HEK293 (cell line): ENCODE data around the gene CCDC81.

Source experiments
- CTCF ChIP-seq: fragments of 450-650 bp; formaldehyde crosslinking; IDR thresholded peaks from 2 replicates; pipeline ENCODE4 v1.5.1; 2016; ENCODE audit warnings: missing biosample characterization, missing genetic modification characterization
- WT1 ChIP-seq: fragments of 450-650 bp; formaldehyde crosslinking; IDR thresholded peaks from 2 replicates; pipeline ENCODE4 v1.5.1; 2016; ENCODE audit warnings: missing biosample characterization, missing genetic modification characterization
- ZBTB11 ChIP-seq: fragments of 450-650 bp; formaldehyde crosslinking; conservative IDR thresholded peaks from 2 replicates; pipeline ENCODE4 v1.5.1; 2016; ENCODE audit warnings: low read depth, missing biosample characterization, missing genetic modification characterization
- ZBTB21 ChIP-seq: fragments of 450-650 bp; formaldehyde crosslinking; IDR thresholded peaks from 2 replicates; pipeline ENCODE4 v1.5.1; 2017; ENCODE audit warnings: missing biosample characterization, missing genetic modification characterization
- ZIC2 ChIP-seq: fragments of 450-650 bp; formaldehyde crosslinking; IDR thresholded peaks from 2 replicates; pipeline ENCODE4 v1.5.1; 2016; ENCODE audit warnings: missing biosample characterization, missing genetic modification characterization
- ZNF266 ChIP-seq: fragments of 450-650 bp; formaldehyde crosslinking; IDR thresholded peaks from 2 replicates; pipeline ENCODE4 v1.5.1; 2016; ENCODE audit warnings: missing biosample characterization, missing genetic modification characterization, low read depth

GRCh38 chr11:86372041-86372440 is 2.6 kb upstream of the CCDC81 start:
- TF ChIP-seq ZBTB21 (tag by site-specific recombination) (no peak), CTCF (tag by site-specific recombination) (no peak), ZBTB11 (tag by site-specific recombination) (no peak), ZIC2 (tag by site-specific recombination) (no peak), ZNF266 (tag by site-specific recombination) (no peak), WT1 (tag by site-specific recombination) (no peak)
